ENCODE measurements around the gene PLCB2. TPM values are rescaled to one million over a fixed set of nuclear protein-coding genes. Genes with fewer than 3 reads are reported as not detected.

The PLCB2 gene
- total and polyA plus RNA-seq, 2 donors (not counting 3 experiments of a cell fraction or from before 2014, with no cell fraction given): 1.5 to 1.6 TPM

- DNase-seq (ENCODE audit: low read depth, low spot score) (no peak), FAIRE-seq (no peak)
- dilution Hi-C loops (cut with MboI; ENCODE audit: extremely low pct_ligation_motif_present, low sequenced_read_pairs): no loop called here
- Histone ChIP-seq H3K9ac (replicated peaks; ENCODE audit: extremely low read depth, insufficient read depth, low read length) (no peak overlapping the region), H3K27ac (ENCODE audit: insufficient read depth, low read depth, low read length) (no peak overlapping the region), H3K4me2 (ENCODE audit: insufficient read depth, low read length) (no peak overlapping the region), H4K20me1 (replicated peaks; ENCODE audit: control insufficient read depth, extremely low read depth, insufficient read depth, low read length) (no peaks in the 10 kb centered on the region), H3K79me2 (ENCODE audit: control insufficient read depth, insufficient read depth, low read length) (no peaks in the 10 kb centered on the region), H2AFZ (ENCODE audit: low read depth, low read length) (no peak overlapping the region), H3K9me3 (replicated peaks; ENCODE audit: control insufficient read depth, insufficient read depth, low read length) (no peaks in the 10 kb centered on the region), H3K9me1 (replicated peaks; ENCODE audit: control insufficient read depth, extremely low read depth, insufficient read depth, low read length) (no peaks in the 10 kb centered on the region), H3K4me3 (replicated peaks in 1 of 3; ENCODE audit: insufficient read depth in 1 of 3, low read depth in 1 of 3, low read length in 3 of 3) (no peak overlapping the region), H3K4me1 (ENCODE audit: control insufficient read depth, extremely low read depth, insufficient read depth, low read length) (peaks cover 5% of the 10 kb centered on the region), H3K36me3 (ENCODE audit: control insufficient read depth in 2 of 2, extremely low read depth in 1 of 2, insufficient read depth in 2 of 2, low read length in 2 of 2) (no peaks in the 10 kb centered on the region), H3K27me3 (ENCODE audit: control insufficient read depth in 2 of 2, insufficient read depth in 2 of 2, low read length in 2 of 2) (peaks cover under 1 to 18% of the 10 kb centered on the region in 2 experiments)
- POLR2A ChIA-PET: no interaction called here
- BruUV-seq (replicated peaks): no TSS peak
- CTCF ChIA-PET: interaction anchor here (0.6 to 7.5 kb wide), 6 partner anchors 10 to 185 kb away, joined by 3 to 77 read pairs (median 18); partner anchors contain the start of genes CCDC9B and PLCB2
- no peak for TF ChIP-seq EZH2 (IDR thresholded peaks at IDR 0.05; ENCODE audit: borderline replicate concordance, low read depth, low read length, severe bottlenecking)
- intact Hi-C loops (cut with micrococcal nuclease): no loop called here
These were observed 18.5 kb downstream of the PLCB2 start for GRCh38 chr15:40289140-40289775.

DNA sequence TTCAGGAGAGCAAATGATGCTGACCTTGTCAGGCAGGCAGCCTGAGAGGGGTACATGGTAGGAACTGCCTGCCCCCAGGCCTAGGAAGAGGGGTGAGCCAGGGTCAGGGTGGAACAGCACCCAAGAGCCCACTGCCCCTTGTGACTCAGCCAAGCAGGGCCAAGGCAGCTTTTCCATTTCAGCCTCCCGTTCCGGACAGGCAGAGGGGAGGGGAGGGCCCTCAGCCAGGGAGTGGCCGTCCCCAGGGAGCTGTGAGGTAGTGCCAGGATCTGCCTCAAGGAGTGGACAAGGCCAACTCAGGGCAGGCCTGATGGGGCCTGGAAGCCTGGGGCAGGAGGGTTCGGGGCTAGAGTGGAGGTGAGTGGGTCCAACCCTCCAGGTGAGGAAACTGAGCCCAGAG lies 19.8 kb downstream of the PLCB2 start:
- TF ChIP-seq JUN (IDR thresholded peaks at IDR 0.05; ENCODE audit: borderline replicate concordance, insufficient read depth, insufficient read length, low read depth) (no peak), FOS (IDR thresholded peaks at IDR 0.05; ENCODE audit: borderline replicate concordance, insufficient read depth, low read length) (no peak), POLR2A (IDR thresholded peaks at IDR 0.05; ENCODE audit: low read depth, low read length) (no peak), GATA2 (IDR thresholded peaks at IDR 0.05; ENCODE audit: insufficient read depth, insufficient read length, low read depth, low read length) (no peak), POLR2AphosphoS5 (IDR thresholded peaks at IDR 0.05; ENCODE audit: insufficient read depth, low read depth, low read length) (no peak), MYC (IDR thresholded peaks at IDR 0.05; ENCODE audit: low read depth, low read length) (no peak), EZH2 (IDR thresholded peaks at IDR 0.05; ENCODE audit: borderline replicate concordance, low read depth, low read length, severe bottlenecking) (no peak)
- TF ChIP-seq, protein P1, sequence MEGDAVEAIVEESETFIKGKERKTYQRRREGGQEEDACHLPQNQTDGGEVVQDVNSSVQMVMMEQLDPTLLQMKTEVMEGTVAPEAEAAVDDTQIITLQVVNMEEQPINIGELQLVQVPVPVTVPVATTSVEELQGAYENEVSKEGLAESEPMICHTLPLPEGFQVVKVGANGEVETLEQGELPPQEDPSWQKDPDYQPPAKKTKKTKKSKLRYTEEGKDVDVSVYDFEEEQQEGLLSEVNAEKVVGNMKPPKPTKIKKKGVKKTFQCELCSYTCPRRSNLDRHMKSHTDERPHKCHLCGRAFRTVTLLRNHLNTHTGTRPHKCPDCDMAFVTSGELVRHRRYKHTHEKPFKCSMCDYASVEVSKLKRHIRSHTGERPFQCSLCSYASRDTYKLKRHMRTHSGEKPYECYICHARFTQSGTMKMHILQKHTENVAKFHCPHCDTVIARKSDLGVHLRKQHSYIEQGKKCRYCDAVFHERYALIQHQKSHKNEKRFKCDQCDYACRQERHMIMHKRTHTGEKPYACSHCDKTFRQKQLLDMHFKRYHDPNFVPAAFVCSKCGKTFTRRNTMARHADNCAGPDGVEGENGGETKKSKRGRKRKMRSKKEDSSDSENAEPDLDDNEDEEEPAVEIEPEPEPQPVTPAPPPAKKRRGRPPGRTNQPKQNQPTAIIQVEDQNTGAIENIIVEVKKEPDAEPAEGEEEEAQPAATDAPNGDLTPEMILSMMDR (IDR thresholded peaks at IDR 0.05; ENCODE audit: extremely low read depth in 1 of 2, insufficient read depth in 1 of 2, low read depth in 1 of 2, low read length in 2 of 2): no peak
- TF ChIP-seq, protein P2, sequence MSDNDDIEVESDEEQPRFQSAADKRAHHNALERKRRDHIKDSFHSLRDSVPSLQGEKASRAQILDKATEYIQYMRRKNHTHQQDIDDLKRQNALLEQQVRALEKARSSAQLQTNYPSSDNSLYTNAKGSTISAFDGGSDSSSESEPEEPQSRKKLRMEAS (IDR thresholded peaks at IDR 0.05; ENCODE audit: insufficient read depth, insufficient read length): no peak
- Histone ChIP-seq H3K27me3 (ENCODE audit: control insufficient read depth in 2 of 2, insufficient read depth in 2 of 2, low read length in 2 of 2) (peaks cover 14 to 25% of the 10 kb centered on the region in 2 experiments), H4K20me1 (replicated peaks; ENCODE audit: control insufficient read depth, extremely low read depth, insufficient read depth, low read length) (no peaks in the 10 kb centered on the region), H3K4me3 (replicated peaks in 1 of 3; ENCODE audit: insufficient read depth in 1 of 3, low read depth in 1 of 3, low read length in 3 of 3) (no peak overlapping the region), H3K79me2 (ENCODE audit: control insufficient read depth, insufficient read depth, low read length) (no peaks in the 10 kb centered on the region), H3K4me2 (ENCODE audit: insufficient read depth, low read length) (no peak overlapping the region), H3K9me3 (replicated peaks; ENCODE audit: control insufficient read depth, insufficient read depth, low read length) (no peaks in the 10 kb centered on the region), H3K4me1 (ENCODE audit: control insufficient read depth, extremely low read depth, insufficient read depth, low read length) (peaks cover 5% of the 10 kb centered on the region), H3K9me1 (replicated peaks; ENCODE audit: control insufficient read depth, extremely low read depth, insufficient read depth, low read length) (no peaks in the 10 kb centered on the region), H3K27ac (ENCODE audit: insufficient read depth, low read depth, low read length) (no peak overlapping the region), H3K36me3 (ENCODE audit: control insufficient read depth in 2 of 2, extremely low read depth in 1 of 2, insufficient read depth in 2 of 2, low read length in 2 of 2) (no peaks in the 10 kb centered on the region), H3K9ac (replicated peaks; ENCODE audit: extremely low read depth, insufficient read depth, low read length) (no peak overlapping the region), H2AFZ (ENCODE audit: low read depth, low read length) (no peak overlapping the region)
- intact Hi-C loops (cut with micrococcal nuclease) (no loop called here), dilution Hi-C loops (cut with MboI; ENCODE audit: extremely low pct_ligation_motif_present, low sequenced_read_pairs) (no loop called here)
- ChIA-PET POLR2A (no interaction called here), CTCF (interaction anchor here (1.2 to 7.5 kb wide), 3 partner anchors 8 to 24 kb away, joined by 6 to 77 read pairs (median 8); no protein-coding TSS in a partner anchor)
- FAIRE-seq (no peak), DNase-seq (ENCODE audit: low read depth, low spot score) (no peak)
- no TSS peak for BruUV-seq (replicated peaks)

Measured in endothelial cell of umbilical vein (primary cell).